ENCODE data around the gene SPAG4.
A peak's percentile ranks its signal among the peaks of the same experiment; 100 is the strongest.

Gene SPAG4, protein sequence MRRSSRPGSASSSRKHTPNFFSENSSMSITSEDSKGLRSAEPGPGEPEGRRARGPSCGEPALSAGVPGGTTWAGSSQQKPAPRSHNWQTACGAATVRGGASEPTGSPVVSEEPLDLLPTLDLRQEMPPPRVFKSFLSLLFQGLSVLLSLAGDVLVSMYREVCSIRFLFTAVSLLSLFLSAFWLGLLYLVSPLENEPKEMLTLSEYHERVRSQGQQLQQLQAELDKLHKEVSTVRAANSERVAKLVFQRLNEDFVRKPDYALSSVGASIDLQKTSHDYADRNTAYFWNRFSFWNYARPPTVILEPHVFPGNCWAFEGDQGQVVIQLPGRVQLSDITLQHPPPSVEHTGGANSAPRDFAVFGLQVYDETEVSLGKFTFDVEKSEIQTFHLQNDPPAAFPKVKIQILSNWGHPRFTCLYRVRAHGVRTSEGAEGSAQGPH

DNA sequence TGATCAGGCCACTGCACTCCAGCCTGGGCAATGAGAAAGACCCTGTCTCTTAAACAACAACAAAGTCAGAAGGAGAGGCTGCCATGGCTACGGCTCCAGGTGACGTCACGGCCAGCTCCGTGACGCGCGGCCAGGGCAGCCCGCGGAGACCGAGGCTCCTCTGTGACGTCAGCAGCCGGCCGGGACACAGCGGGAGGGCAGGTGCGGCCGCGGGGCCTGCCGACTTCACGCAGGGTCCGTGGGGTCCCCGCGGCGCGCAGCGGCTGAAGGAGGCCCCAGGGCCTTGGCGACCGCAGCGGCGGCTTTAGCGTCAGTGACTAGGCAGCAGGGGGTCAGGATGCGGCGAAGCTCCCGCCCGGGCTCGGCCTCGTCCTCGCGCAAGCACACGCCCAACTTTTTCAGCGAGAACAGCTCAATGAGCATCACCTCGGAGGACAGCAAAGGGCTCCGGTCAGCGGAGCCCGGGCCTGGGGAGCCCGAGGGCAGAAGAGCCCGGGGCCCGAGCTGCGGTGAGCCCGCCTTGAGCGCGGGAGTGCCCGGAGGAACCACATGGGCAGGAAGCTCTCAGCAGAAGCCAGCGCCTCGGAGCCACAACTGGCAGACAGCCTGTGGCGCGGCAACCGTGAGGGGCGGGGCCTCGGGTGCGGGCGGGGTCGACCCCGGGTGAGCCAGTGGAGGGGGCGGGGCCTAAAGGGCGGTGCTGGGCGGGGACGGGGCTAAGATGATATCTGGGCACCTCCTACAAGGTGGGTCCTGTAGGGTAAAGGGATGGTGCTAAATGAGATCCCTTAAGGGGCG, at the start of gene SPAG4:
SPAG4 (plus strand) TSS at position 163 of the 798 bp plus-strand sequence; CDS start at position 338, 175 bp downstream.
- DNase-seq (ENCODE audit: low spot score), result peak; percentile 100

GRCh38 chr20:35568645-35569044, 47.0 kb upstream of the SPAG4 start:
- no peak for DNase-seq (ENCODE audit: low spot score)

DNA sequence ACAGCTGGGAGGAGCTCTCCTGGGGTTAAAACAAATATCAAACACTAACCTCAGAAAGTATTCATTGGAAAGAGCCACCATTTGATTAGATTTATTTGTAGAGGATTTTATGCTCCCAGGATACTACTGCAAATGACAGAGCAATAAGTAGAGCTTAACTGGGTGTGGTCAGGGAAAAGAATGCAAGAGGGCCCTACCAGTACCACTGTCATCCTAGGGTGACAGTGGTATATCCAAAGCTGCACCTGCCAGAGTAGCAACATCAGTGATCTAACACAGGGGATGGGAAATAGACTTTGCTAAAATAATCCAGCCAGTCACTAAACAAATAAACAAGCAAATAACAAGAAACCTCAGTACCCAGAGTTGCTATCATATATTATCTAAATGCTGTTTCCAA, 44.1 kb upstream of the SPAG4 start:
- no peak for DNase-seq (ENCODE audit: low spot score)

DNA sequence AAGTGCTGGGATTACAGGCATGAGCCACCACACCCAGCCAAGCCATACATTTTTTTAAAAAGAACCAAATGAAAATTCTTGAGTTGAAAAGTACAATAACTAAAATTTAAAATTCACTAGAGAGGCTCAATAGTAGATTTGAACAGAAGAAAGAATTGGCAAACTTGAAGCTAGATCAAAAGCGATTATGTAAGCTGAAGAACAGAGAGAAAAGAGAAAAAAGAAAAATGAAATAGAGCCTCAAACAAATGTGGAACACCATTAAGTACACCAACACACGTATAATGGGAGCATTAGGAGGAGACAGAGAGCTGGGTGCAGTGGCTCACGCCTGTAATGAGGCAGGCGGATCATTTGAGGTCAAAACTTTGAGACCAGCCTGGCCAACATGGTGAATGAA, 42.8 kb upstream of the SPAG4 start:
- no peak for DNase-seq (ENCODE audit: low spot score)

GRCh38 chr20:35575958-35576357, 39.7 kb upstream of the SPAG4 start:
- no peak for DNase-seq (ENCODE audit: low spot score)

DNA sequence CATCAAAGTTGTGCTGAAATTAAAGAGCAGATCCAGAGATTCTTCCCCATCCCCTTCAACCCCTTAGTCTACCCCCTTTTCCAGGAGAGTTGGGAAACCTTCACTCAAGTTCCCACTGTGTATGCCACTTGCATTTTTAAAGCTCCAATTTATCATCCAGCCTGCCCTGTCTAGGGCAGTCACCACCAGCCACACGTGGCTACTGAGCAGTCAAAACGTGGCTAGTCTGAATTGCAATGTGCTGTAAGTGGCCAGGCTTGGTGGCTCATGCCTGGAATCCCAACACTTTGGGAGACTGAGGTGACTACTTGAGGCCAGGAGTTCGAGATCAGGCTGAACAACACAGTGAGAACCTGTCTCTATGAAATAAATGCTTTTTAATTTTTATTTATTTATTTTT, 38.8 kb upstream of the SPAG4 start:
- DNase-seq (ENCODE audit: low spot score), result no peak

- DNase-seq (ENCODE audit: low spot score), result no peak
These were observed 37.2 kb upstream of the SPAG4 start for GRCh38 chr20:35578469-35578868.

DNA sequence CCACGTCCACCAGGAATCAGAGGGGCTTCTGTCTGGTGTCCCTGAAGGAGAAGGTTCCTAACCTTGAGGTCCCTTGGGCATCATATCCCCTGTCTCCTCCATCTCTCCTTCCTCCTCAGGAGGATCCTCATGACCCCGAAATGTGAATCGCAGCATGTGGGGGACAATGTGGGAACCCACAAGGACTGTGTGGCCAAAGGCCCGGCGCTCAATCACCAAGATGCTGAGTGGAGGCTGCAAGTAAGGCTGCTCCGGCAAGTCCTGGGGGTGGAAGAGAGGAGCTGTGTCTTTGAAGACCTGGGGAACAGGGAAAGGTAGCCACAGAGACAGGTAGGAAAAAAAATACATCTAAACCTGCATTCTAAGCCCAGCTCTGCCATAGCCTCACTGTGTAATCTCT, 36.4 kb upstream of the SPAG4 start:
- DNase-seq (ENCODE audit: low spot score), result no peak

DNA sequence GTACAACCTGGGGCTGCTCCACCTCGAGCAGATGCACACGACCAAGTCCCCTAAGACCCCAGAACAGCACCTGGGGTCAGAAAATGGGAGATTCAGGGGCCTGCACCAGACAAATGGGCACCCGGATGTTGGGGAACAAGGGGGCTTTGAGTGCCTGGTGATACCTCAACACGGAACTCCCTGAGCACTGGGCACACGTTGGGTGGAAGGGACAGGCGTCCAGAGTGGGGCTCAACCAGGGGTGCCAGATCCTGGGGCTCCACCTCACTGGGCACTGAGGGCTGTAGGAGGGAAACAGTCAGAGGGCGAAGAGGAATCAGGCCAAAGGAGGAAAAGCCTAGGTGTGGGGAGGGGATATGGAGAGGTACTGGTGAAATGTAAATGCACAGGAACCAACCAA, 33.5 kb upstream of the SPAG4 start:
- DNase-seq (ENCODE audit: low spot score), result no peak

DNA sequence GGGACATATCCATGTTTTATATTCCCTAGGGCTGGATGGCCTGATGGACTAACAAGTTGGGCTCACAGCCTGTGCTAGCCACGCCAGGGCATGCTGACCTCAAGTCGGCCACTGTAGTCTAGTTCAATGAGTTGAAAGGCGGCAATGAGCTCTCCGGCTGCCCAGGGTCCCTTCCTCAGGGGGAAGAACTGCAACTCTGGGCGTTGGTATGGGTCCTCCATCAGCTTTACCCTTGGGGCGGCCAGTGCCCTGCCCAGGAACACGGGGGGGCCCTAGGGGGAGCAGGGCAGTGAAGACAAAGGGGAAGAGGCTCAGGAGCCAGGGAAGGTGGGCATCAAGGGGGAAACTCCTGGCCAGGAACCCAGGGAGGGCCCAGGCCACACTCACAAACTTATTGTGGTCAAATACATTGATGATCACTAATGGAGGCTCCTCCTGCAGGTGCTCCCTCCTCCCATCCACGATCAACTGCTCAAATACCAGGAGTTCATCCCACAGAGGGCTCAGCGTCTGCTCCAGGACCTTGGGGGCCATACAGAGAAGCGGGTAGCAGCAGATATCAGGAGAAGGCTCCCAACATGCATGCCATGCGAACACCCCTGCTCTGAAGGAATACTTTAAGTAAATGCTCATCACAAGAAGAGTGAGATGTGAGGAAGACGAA, 32.8 kb upstream of the SPAG4 start:
- DNase-seq (ENCODE audit: low spot score), result no peak

GRCh38 chr20:35583636-35584560, 31.7 kb upstream of the SPAG4 start:
- no peak for DNase-seq (ENCODE audit: low spot score)

DNA sequence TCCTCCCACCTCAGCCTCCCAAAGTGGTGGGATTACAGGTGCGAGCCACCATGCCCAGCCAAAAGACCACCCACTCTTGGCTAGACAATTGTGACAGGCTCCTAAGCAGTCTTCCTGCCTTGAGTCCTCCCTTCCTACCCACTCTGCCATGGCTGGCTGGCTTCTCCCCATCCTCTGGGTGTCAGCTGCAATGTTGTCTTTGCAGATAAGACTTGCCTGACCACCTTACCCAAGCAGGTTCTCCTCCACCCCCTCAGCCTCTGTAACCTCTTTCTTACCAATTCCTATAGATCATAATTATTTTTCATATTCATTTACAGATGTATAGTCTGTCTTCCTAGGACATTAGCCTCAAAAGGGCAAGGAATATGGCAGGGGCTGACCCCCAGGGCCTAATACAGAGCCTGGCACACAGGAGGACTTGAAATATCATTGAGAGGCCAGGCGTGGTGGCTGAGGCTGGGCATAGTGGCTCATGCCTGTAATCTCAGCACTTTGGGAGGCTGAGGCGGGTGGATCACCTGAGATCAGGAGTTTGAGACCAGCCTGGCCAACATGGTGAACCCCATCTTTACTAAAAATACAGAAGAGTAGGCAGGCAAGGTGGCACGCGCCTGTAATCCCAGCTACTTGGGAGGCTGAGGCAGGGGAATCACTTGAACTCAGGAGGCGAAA, 28.7 kb upstream of the SPAG4 start:
- DNase-seq (ENCODE audit: low spot score), result no peak

DNA sequence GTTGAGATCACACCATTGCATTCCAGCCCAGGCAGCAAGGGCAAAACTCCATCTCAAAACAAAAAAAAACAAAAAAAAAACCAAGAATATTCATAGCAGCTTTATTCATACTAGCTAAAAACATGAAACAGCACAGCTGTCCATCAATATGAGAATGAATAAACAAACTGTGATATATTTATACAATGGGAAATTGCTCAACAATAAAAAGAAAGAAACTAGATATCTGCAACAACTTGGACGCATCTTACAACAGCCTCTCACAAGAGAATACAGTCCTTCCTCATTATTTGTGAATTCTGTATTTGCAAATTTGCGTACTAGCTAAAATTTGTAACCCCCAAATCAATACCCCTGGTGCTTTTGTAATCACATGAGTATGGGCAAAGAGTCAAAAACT, 28.2 kb upstream of the SPAG4 start:
- DNase-seq (ENCODE audit: low spot score), result no peak

GRCh38 chr20:35588397-35588796, 27.2 kb upstream of the SPAG4 start:
- no peak for DNase-seq (ENCODE audit: low spot score)

DNA sequence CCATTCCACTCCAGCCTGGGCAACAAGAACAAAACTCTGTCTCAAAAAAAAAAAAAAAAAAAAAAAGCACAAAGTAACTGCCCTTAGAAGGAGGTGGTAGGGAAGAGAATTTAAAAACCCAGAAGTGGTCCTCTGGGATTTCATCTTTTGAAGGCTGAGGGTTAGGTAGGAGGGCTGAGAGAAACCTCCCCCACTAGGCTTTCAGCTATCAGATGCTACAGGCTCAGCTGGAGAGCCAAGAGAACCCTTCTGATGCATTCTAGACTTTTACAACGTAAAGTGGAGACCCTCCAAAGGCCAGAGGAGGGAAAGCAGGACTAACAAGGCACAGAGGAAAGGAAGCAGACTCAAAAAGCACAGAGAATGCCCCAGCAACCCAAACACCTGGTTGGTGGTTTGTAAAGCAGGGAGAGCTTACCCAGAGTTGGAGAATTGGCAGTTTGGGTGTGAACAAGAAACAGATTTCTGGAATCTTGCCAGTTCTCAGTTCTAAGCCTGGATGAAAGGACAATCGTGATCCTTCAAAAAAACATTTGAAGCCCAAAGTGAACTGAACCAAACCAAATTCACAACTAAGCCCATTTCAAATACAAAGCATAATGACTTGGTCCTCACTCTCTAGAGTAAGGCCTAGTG, 23.2 kb upstream of the SPAG4 start:
- no peak for DNase-seq (ENCODE audit: low spot score)

DNA sequence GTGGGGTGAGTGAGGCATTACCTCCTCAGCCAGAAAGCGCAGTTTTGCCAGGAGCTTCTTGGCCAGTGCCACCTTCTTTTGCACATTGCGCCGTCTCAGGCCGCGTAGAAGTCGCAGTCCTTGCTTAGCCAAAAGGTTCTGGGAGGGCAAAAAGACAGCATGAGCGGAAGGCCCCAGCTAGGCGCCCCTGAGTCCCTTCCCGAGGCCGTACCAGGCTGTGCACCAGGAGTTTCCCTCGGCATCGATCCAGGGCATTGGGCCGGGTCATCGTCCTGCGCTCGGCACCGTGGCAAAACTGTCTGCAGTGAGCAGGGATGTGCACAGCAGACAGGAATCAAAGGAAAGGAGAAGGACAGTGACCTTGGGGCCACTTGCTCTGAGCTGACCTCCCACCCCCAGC, 20.2 kb upstream of the SPAG4 start:
- no peak for DNase-seq (ENCODE audit: low spot score)

DNA sequence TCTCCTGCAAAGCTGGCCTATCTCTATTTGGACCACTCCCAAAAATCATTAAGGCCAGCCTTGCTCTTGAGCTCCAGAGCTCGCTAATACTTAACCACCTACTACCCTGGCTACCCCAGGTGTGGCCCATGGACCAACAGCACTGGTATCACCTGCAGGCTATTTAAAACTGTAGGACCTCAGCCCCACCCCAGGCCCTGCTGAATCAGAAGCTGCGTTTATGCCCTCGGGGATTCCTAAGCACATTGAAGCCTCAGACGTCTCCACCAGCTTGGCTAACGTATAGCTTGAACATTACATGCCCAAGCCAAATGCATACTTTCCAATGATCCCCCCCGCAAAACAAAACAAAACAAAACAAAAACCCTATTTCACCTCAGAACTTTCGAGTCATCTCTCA, 19.7 kb upstream of the SPAG4 start:
- no peak for DNase-seq (ENCODE audit: low spot score)

DNA sequence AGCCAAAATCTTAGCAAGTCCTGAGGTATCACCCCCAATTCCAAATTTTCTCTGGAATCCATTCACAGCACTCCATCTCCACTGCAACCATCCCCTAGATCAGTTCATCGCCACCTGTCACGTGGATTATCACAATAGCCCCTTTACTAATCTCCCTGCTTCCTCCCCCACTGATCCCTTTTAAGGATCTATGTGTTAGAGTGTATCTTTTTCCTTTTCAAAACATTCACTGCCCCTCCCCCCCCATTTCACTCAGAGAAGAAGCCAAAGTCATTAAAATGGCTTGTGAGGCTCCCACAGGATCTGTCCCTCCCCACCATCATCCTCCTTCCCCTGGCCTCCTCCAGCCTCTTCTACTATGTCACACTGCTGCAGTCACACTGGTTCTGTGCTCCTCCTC, 18.4 kb upstream of the SPAG4 start:
- no peak for DNase-seq (ENCODE audit: low spot score)

GRCh38 chr20:35598476-35598875, 17.2 kb upstream of the SPAG4 start:
- no peak for DNase-seq (ENCODE audit: low spot score)

- no peak for DNase-seq (ENCODE audit: low spot score)
These were observed 16.5 kb upstream of the SPAG4 start for GRCh38 chr20:35598899-35599775.

Measured in AG08395 (cell line).